Measurements from ENCODE around the gene TBCEL. TPM values are rescaled to one million over a fixed set of nuclear protein-coding genes. Genes with fewer than 3 reads are reported as not detected.
"Not testable (repeated sequence)": the region's sequence is repeated elsewhere in the genome, so short reads cannot be mapped to it uniquely, and the experiment has no call there.

TBCEL gene
- total and polyA plus RNA-seq, 3 donors from 2014 or later: 38.2 to 42.9 (median 42.7) TPM

- H3K4me1 ChIP-seq: no peaks in the 10 kb centered on the region
- no peak for DNase-seq
- no peaks in the 10 kb centered on the region for H3K27me3 ChIP-seq
- 55 to 58% methylated on average over 4 of the region's 4 CpGs for WGBS, 2 donors
- TF ChIP-seq POLR2A (IDR thresholded peaks at IDR 0.05) (no peak), CTCF (IDR thresholded peaks at IDR 0.05) (no peak)
- H3K27ac ChIP-seq: no peak overlapping the region
- intact Hi-C loops (cut with DNase I; ENCODE audit: low total_unique reads): no loop called here
- no peaks in the 10 kb centered on the region for H3K36me3 ChIP-seq (ENCODE audit: low read depth, missing control alignments)
- H3K9me3 ChIP-seq: no peaks in the 10 kb centered on the region
- H3K4me3 ChIP-seq: no peak overlapping the region
Observed at GRCh38 chr11:121004206-121004840, 19.6 kb upstream of the TBCEL start.

DNA sequence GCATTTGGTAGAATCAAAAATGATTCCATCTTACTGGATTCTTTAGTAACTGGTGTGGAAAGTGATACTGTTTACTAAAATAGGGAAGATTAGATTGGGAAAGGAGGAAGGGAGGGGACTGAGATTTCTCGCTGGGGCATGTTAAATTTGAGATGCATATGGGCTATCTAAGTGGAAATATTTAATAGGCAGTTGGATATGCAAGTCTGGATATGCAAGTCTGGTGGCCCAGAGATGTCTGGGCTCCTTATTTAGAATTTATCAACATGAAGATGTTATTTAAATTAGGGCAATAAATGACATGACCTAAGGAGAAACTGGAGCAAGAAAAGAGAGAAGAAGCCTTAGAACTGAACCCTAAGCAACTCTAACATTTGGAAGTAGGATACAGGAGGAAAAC is 17.0 kb upstream of the TBCEL start:
- Histone ChIP-seq H3K4me3 (no peak overlapping the region), H3K4me1 (no peaks in the 10 kb centered on the region), H3K9me3 (no peaks in the 10 kb centered on the region), H3K27me3 (no peaks in the 10 kb centered on the region), H3K36me3 (ENCODE audit: low read depth, missing control alignments) (no peaks in the 10 kb centered on the region), H3K27ac (no peak overlapping the region)
- no peak for TF ChIP-seq POLR2A (IDR thresholded peaks at IDR 0.05)
- TF ChIP-seq CTCF (IDR thresholded peaks at IDR 0.05): no peak
- DNase-seq: no peak
- 93 to 97% methylated on average over 1 of the region's 1 CpG for WGBS, 2 donors
- intact Hi-C loops (cut with DNase I; ENCODE audit: low total_unique reads): no loop called here

DNA sequence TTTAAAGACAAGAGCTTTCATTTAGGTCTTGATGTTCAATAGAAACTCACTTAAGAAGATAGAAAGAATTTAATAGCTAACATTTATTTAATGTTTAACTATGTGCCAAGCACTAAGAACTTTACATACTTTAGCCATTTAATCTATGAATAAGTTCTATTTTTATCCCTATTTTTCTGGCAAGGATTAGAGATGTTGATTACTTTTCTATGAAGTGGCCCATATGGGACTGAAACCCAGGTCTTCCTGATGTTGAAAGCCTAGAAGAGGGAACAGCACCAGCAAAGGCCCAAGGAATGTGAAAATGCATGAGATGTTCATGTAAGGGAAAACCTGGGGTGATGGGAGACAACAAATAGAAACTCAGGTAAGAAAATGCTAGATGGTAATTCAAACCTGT is 15.4 kb upstream of the TBCEL start:
- intact Hi-C loops (cut with DNase I; ENCODE audit: low total_unique reads): no loop called here
- Histone ChIP-seq H3K4me3 (no peak overlapping the region), H3K27me3 (no peaks in the 10 kb centered on the region), H3K9me3 (no peaks in the 10 kb centered on the region), H3K36me3 (ENCODE audit: low read depth, missing control alignments) (no peaks in the 10 kb centered on the region), H3K4me1 (no peaks in the 10 kb centered on the region), H3K27ac (no peak overlapping the region)
- TF ChIP-seq CTCF (IDR thresholded peaks at IDR 0.05): no peak
- no peak for TF ChIP-seq POLR2A (IDR thresholded peaks at IDR 0.05)
- DNase-seq: no peak

- no peaks in the 10 kb centered on the region for H3K9me3 ChIP-seq
- no peaks in the 10 kb centered on the region for H3K4me1 ChIP-seq
- DNase-seq: no peak
- no peaks in the 10 kb centered on the region for H3K27me3 ChIP-seq
- no peak for TF ChIP-seq CTCF (IDR thresholded peaks at IDR 0.05)
- no peak for TF ChIP-seq POLR2A (IDR thresholded peaks at IDR 0.05)
- no peaks in the 10 kb centered on the region for H3K36me3 ChIP-seq (ENCODE audit: low read depth, missing control alignments)
- no peak overlapping the region for H3K27ac ChIP-seq
- H3K4me3 ChIP-seq: no peak overlapping the region
- intact Hi-C loops (cut with DNase I; ENCODE audit: low total_unique reads): no loop called here
- 91% methylated on average over 1 of the region's 1 CpG for WGBS, 2 donors
Observed at GRCh38 chr11:121012091-121012490, 11.8 kb upstream of the TBCEL start.

GRCh38 chr11:121018746-121019145 is 5.2 kb upstream of the TBCEL start:
- WGBS, 2 donors: 29 to 32% methylated on average over 1 of the region's 1 CpG
- Histone ChIP-seq H3K27me3 (no peaks in the 10 kb centered on the region), H3K4me3 (no peak overlapping the region), H3K36me3 (ENCODE audit: low read depth, missing control alignments) (no peaks in the 10 kb centered on the region), H3K27ac (no peak overlapping the region), H3K9me3 (no peaks in the 10 kb centered on the region), H3K4me1 (no peaks in the 10 kb centered on the region)
- DNase-seq: no peak
- intact Hi-C loops (cut with DNase I; ENCODE audit: low total_unique reads): no loop called here
- no peak for TF ChIP-seq POLR2A (IDR thresholded peaks at IDR 0.05)
- no peak for TF ChIP-seq CTCF (IDR thresholded peaks at IDR 0.05)

- not testable (repeated sequence) for H3K36me3 ChIP-seq (ENCODE audit: low read depth, missing control alignments); H3K9me3 ChIP-seq; DNase-seq; H3K27me3 ChIP-seq; H3K27ac ChIP-seq
- peaks cover 15% of the 10 kb centered on the region for H3K4me1 ChIP-seq
- WGBS, 2 donors: 79 to 80% methylated on average over 9 to 29 of the region's 36 CpGs
- intact Hi-C loops (cut with DNase I; ENCODE audit: low total_unique reads): loop anchor here (10.0 kb wide), 1 partner anchor 83 kb away; the partner anchor contains the start of gene TECTA
- peak overlapping the region; percentile 36 to 50 for H3K4me3 ChIP-seq
Observed at GRCh38 chr11:121021718-121022117, 2.2 kb upstream of the TBCEL start.
